Measurements from ENCODE around the gene PPP1R12B.
"Not testable (repeated sequence)": the region's sequence is repeated elsewhere in the genome, so short reads cannot be mapped to it uniquely, and the experiment has no call there.

The PPP1R12B gene

DNA sequence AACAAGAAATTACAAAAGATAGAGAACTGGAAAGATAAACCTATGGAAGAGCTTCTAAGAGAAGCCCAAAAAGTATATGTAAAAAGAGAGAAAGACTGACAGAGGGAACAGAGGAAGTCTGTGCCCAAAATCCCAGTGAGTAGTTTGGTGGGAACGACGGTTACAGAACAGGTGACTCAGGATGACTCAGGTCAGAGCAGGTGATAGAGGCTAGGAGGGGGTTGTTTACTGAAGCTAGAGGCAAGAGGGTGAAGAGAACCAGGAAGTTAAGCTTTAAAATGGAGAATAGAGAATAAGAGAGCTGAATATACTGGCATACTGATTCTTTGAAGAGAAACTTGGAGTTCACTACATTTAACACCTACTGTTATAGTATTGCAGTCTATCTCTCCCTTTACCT, 134.9 kb downstream of the PPP1R12B start:
- not testable (repeated sequence) for DNase-seq (ENCODE audit: low read depth in 2 of 2)

DNA sequence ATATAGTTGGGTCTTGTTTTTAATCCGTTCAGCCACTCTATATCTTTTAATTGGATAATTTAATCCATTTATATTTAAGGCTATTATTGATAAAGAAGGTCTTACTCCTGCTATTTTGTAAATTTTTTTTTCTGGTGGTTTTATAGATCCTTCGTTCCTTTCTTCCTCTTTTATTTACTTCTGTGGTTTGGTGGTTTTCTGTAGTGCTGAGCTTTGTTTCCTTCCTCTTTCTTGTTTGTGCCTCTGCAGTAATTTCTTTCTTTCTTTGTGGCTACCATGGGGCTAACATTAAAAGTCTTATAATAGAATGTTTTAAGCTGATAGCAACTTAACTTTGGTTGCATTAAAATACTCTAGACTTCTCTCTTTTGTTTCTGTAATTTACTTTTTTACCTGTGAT, 135.5 kb downstream of the PPP1R12B start:
- not testable (repeated sequence) for DNase-seq (ENCODE audit: low read depth in 2 of 2)

DNA sequence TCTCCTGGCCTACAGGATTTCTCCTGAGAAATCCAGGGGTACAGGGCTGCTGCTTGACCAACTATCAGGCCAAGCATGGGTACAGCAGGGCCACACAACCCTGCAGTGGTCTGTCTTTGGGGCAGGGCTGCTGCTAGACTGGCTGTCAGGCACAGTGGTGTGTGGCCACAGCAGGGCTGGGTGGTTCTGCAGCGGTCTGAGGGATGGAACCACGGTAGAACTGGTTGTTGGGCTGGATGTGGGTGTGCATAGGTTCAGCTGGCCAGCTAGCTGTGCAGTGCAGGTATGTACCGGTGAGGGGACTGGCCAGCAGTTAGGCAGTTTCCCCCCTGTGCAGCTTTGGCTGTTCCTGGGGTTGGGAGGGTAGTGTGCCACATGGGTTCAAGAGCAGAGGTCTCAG, 136.3 kb downstream of the PPP1R12B start:
- DNase-seq (ENCODE audit: low read depth in 2 of 2): not testable (repeated sequence)

DNA sequence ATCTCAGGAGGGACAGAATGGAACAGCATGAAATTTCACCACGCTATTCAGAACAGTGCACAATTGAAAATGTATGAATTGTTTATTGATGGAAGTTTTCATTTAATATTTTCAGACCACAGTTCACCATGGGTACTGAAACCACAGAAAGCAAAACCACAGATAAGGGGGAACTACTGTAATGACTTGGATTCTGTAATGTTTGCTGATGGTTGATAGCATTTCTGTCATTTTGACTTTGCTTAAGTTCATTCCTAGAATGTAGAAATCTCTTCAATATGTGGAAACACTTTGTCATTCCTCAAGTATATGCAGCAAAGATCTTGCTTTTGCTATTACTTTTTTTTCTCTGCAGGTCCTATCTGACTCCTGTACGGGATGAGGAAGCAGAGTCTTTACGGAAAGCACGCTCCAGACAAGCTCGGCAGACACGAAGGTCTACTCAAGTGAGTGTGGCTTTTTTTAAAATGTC, 139.7 kb downstream of the PPP1R12B start:
- not testable (repeated sequence) for DNase-seq (ENCODE audit: low read depth in 2 of 2)

DNA sequence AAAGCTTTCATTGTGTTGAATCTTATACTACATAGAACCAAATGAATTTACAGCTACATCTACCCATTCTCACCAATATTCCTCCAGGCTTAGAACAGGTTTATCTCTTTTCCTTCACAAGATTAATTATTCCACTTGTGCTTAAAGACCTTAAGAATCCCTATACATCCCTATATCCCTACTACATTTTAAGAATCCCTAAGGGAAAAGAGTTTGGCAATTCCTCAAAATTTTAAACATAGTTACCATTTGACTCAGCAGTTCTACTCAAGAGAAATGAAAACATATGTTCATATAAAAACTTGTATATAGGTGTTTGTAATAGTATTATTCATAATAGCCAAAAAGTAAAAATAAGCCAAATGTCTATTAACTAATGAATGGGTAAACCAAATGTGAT, 140.6 kb downstream of the PPP1R12B start:
- not testable (repeated sequence) for DNase-seq (ENCODE audit: low read depth in 2 of 2)

DNA sequence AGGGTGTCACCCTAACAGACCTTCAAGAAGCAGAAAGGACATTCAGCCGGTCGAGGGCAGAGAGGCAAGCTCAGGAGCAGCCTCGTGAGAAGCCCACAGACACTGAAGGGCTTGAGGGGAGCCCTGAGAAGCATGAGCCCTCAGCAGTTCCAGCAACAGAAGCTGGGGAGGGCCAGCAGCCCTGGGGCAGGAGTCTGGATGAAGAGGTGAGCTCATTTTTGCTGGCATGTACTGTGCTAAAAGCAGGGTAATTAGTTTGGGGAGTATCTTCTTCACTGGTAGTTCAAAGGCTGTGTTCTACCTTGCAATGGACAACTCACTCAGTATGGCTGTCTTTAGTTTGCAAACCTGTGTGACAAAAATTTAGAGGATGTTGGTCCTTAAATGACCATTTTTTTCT, 144.6 kb downstream of the PPP1R12B start:
- DNase-seq (ENCODE audit: low read depth in 2 of 2): not testable (repeated sequence)

DNA sequence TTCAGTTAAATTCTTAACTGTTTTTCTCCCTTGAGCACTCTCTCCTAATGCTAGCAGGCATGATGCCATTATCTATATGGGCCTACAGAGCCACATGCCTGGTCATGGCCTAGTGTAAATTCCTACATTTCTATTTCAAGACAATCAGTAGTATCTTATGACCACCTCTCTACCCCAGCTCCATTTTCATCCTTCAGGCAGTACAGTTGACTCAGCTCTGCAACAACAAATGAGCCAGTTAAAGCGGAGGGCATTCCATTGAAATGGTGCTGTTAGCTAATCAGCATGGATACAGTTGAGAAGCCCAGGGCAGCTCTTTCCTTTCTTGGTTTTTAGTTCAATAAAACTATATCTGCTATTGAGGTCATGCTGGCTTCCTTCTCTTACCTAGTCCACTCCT, 150.0 kb downstream of the PPP1R12B start:
- DNase-seq (ENCODE audit: low read depth in 2 of 2): no peak

DNA sequence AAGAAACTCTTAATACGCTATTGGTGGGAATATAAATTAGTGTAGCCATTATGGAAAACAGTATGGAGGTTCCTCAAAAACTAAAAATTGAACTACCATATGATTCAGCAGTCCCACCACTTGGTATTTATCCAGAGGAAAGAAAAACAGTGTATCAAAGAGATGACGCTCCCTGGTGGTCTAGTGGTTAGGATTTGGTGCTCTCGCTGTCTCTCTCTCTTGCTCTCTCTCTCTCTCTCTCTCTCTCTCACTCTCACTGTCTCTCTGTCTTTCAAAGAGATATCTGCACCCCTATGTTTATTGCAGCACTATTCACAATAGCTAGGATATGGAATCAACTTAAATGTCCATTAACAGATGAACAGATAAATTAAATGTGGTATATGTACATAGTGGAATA, 151.5 kb downstream of the PPP1R12B start:
- DNase-seq (ENCODE audit: low read depth in 2 of 2): not testable (repeated sequence)

DNA sequence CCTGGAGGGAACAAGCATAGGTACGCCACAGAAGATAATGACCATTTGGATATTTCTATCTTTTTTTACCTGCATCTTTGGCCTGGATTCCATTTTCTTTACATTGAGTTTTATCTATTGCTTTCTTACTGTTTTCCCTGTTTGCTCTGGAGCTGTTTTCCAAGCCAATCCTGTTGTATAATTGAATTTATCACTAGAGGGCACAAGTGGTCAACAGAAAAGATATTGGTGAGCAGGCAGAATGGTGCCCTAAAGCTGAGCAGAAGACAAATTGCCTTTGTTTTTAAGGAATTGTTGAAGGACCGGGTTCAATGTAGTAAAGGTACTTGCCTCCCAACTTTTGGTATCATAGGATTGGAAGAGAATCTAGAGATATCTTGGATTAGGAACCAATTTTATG, 152.8 kb downstream of the PPP1R12B start:
- DNase-seq (ENCODE audit: low read depth in 2 of 2): no peak

DNA sequence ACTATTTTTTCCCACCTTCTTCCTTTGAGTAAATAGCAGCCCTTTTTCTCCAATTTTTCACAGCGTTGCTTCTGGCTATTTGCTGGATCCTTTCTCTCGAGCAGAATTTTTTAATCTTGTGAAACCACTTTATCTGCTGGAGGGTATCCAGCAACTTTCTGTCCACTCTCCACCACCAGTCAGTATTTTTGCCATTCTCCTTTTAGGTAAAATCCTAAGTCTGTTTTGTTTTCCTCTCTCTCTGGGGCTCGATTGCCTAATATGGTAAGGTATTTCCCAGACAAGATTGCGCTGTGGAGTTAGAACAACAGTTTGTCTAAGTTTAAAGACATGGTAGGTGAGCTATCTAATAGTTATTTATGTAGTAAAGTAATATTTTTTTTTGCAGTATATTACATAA, 156.9 kb downstream of the PPP1R12B start:
- no peak for DNase-seq (ENCODE audit: low read depth in 2 of 2)

DNA sequence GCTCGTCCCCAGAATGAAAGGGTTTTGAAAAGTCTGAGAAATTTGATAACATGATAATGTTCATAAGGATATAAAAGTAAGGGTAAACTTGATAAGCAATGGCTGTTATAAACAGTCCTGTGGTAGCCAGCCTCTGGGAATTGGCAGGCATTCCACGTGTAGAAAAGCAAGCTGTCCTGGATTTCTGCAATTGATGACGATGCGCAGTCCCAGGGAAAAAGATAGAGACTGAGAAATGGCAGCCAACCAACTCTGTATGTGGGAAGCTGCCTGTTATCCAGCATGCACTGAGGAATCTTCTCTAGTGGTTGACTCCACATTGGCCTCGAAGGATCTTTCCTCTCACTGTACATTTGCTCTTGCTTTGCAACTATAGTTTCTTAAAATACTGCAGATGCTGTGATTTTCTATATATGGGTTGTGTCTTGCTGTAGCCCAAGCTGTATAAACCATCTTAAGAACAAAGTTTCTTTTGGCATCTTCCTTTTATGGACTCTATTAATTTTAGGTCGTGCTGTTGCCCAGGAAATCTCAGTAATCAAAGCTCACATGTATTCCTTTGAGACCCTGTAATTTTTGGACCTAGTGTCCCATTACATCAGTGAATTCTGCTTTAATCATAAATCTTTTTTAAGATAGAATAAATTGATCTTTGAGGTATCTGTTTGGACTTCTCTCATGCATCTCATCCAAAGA, 157.5 kb downstream of the PPP1R12B start:
- DNase-seq (ENCODE audit: low read depth in 2 of 2): not testable (repeated sequence)

DNA sequence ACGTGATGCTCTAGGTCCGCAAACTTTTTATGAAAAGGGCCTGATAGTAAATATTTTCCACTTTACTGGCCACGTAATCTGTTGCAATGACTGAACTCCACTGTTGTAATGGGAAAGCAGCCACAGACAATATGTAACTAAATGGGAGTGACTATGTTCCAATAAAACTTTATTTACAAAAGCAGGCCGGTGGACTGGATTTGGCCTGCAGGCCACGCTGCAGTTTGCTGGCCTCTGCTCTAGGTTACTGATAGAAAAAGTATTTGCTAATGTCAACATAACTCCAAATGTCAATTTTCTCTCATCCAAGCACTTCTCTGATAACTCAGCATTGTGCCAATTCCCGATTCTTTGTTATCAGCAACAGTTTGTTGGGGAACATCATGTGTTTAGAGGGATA, 160.4 kb downstream of the PPP1R12B start:
- not testable (repeated sequence) for DNase-seq (ENCODE audit: low read depth in 2 of 2)

DNA sequence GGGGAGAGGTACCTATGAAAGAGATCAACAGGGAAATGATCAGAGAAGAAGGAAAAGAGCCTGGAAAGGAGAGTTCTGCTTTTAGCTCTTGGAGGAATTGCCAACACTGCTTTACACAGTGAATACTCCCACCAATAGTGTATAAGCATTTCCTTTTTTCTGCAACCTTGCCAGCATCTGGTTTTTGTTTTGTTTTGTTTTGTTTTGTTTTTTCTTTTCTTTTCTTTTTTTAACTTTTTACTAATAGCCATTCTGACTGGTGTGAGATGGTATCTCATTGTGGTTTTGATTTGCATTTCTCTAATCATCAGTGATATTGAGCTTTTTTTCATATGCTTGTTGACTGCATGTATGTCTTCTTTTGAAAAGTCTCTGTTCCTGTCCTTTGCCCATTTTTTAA, 165.4 kb downstream of the PPP1R12B start:
- DNase-seq (ENCODE audit: low read depth in 2 of 2): not testable (repeated sequence)

DNA sequence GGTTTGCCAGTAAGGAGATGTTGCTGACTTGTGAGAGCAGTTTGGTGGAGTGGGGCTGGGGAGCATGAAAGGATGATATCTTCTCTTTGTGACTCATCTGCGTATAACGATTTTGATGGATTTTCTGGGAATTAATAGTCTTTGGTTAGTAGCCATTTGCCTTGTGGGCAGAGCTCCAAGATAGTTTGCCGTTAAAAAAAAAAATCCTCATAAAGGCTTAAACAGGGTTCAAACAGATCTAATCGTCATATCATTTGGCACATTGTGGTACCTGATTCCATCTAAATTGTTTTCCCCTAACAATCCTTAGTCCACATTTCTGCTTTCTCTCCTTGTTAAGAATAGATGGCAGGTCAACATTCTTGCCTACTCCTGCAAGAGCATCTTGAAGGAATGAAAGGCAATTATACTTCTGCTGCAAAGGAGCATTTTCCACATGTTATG, 168.0 kb downstream of the PPP1R12B start:
- DNase-seq (ENCODE audit: low read depth in 2 of 2): no peak

DNA sequence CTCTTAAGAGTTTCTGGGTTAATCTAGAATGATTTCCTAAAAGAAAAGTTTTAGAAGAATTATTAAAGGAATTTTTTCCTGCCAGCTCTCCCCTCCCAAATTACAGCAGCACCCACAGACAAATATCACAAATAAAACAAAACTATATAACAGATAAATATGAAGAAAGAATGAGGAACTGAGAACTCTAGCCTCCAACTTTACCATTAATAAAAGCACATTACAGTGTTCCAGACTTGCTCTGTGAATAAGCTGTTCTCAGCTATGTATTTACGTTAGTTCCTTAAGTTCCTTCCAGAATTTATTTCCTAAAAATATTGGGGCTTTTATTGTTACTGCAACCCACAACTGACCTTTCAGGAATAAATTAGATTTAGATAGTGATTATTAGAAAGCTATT, 168.6 kb downstream of the PPP1R12B start:
- DNase-seq (ENCODE audit: low read depth in 2 of 2): not testable (repeated sequence)

DNA sequence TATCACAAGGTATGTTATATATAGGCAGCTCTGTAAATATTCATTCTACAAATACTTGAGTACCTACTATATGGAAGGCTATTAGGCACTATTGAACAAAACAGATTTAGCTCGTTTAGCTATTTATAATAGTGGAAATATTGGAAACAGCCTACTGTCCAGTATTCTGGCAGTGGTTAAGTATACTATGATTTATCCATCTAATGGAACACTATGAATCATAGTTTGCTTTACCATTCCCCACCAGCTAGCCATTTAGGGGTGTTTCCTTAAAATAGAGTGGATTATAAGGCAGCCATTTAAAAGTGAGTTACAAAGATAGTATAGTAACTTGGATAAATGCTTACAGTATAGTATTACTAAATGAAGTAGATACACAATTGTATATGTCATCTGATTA, 169.7 kb downstream of the PPP1R12B start:
- not testable (repeated sequence) for DNase-seq (ENCODE audit: low read depth in 2 of 2)

DNA sequence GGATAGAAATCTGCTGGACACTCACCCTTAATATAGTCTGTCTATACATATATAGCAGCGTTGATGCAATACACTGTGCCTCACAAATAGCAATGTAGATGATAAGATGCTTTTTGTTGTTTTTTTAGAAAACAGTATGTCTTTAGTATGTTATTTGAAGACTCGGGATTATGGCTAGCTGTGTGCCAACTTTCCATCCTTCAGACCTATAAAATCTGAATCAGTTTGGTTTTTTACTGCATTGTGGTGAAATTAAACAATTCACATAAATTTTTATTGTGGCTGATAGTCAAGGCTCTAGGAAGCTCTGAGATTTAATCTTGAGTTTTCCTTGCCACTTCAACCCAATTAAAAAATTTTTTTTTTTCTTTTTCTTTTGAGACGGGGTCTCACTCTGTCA, 170.4 kb downstream of the PPP1R12B start:
- not testable (repeated sequence) for DNase-seq (ENCODE audit: low read depth in 2 of 2)

DNA sequence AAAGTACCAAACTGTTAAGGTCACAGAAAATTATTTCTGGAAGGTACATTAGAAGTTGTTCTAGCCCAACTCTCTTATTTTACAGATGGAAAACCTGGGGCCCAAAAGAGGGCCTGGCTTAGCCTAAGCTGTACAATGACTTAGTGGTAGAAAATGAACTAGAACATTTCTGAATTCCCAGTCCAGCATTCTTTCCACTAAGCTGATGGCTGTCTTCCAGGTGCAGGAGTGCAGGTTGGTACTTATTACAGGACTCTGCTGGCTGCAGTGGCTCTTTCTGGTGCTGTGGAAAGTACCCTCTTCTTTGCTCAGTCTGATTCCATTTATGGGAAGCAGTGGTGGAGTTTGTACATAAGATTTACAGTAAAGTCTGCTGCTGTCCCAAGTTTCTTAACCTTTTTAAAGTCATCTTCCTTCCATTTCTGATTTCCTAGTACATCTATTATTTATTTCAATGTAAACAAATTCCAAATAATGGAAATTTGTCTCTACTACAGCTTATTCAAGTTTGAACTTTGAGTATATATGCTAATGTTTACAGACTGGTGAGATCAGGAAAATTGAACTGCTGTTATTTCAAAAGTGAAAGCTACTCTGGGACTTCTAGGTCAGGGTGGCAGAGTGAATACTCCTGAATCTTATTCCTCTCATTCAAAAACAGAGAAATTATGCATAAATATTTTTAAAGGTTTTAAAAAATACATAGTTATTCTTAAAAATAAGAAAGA, 171.8 kb downstream of the PPP1R12B start:
- not testable (repeated sequence) for DNase-seq (ENCODE audit: low read depth in 2 of 2)

DNA sequence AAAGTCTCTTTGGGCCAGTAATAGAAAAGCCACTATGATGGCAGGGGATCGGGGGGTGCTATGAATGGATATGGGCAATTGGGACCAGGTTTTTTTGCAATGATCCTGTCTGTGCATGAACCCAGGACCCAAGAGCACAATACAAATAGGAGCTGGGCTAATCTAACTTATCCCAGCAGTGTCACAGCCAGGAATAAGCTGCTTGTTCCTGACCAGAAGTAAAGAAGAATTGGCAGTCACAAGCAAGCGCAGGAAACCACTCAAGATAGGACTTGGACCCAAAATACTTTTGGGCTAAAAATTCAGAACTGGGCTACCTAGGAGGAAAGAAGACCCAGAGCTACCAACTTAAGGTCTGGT, 172.3 kb downstream of the PPP1R12B start:
- DNase-seq (ENCODE audit: low read depth in 2 of 2): not testable (repeated sequence)

DNA sequence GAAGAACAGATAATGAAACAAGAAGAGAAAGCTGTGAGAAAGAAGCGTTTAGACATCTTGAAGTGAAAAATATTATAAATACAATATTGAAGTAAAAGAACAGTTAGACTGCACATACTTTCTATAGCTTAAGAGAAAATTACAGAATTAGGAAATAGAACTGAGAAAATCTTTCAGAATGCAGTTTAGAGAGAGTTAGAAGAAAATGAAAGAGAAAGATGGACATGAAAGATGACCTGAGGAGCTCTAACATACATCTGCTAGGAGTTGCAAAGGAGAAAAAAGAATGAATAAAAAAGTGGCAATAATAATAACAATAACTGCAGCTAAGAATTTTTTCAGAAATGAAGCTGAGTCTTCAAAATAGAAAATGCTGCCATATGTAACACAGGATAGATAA, 173.0 kb downstream of the PPP1R12B start:
- not testable (repeated sequence) for DNase-seq (ENCODE audit: low read depth in 2 of 2)

DNA sequence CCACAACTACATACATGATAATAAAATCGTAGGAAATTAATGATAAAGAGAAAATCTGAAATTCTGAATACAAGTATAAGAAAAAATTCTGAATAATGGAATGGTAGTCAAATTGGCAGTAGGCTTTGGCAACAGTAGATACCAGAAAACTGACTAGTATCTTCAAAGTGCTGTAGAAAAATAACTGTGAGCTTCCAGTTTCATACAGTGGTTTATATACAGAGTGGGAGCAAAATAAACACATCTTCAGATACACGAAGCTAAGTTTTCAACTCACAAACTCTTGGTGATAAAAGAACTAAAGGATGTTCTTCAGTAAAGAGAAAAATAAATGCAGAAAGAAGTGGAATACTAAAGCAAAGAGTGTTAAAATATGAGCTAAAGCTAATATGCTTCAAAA, 173.4 kb downstream of the PPP1R12B start:
- DNase-seq (ENCODE audit: low read depth in 2 of 2): no peak

DNA sequence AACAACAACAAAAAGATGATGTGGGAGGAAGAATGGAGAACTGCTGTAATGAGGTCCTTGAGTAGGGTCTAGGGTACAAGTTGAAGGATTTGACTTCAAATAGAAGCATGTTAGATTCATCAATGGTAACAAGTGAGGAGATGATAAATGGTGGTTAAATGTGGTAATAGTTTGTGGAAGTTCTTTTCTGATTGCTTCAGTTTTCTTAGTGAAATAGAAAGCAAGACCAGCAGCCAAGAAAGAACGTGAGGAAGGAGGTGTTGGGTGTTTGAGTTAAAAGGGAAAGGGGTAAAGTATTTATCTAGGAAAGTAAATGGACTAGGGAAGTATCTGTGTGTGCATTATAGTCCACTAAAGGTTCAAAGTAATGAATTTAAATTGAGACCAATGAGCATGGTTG, 177.6 kb downstream of the PPP1R12B start:
- not testable (repeated sequence) for DNase-seq (ENCODE audit: low read depth in 2 of 2)

DNA sequence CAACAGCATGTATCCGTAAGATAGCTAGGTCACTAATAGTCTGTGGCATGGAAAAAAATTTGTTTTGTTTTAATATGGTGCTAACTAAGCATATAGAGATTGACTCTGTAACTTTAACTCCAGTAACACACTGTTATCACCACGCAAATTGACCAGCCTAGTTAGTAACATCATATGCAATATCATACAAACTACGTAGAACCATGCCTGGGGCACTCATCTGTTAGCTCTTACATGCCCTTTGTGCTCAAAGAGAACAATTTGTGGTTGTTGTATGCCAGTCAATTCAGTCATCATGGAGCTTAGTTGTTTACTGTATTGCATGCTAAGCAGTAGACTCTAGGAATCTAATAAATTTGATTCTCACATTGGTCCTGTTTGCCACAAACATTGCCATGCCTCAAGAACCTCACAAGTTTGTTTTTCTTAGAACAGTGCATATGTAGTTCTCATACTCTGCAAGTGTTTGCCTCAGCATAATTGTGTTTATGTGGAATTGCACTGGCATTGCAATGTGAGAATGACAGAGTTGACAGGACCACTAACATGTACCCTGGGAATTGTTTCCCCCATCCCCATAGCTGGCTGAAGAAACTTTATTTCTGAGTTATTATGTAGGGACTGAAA, 179.7 kb downstream of the PPP1R12B start:
- DNase-seq (ENCODE audit: low read depth in 2 of 2): not testable (repeated sequence)

Data from stimulated activated CD8-positive, alpha-beta memory T cell treated with anti-CD3 and anti-CD28 coated beads, Interleukin-2, amount 100 ng/mL, for 1 hour (primary cell).